Panc1 (cell line): ENCODE results near the gene RNF149. TPM values are rescaled to one million over a fixed set of nuclear protein-coding genes. Genes with fewer than 3 reads are reported as not detected.

Experiments used
- ATAC-seq: fragments of 200-7000 bp; cut with Tn5 transposase; 2 replicates; pipeline ENCODE4 v1.9.1; 2020; ENCODE audit warnings: mild to moderate bottlenecking, moderate library complexity
- BruUV-seq: library from RNA; stranded (reverse); fragments of 400-500 nt; replicated peaks from 2 replicates; lab custom pipeline; 2021; lab: Mats Ljungman, UMichigan
- CTCF ChIA-PET: fragments of 300-600 bp; sonication (Branson Sonifier 250); formaldehyde crosslinking; loops from one replicate; lab custom pipeline; 2022; ENCODE audit warnings: antibody characterized with exemption; lab: Charles Lee
- POLR2A ChIA-PET: fragments of 300-600 bp; sonication (Branson Sonifier 250); formaldehyde crosslinking; loops from one replicate; lab custom pipeline; 2022; ENCODE audit warnings: antibody characterized with exemption; lab: Charles Lee
- DNase-seq: peaks from one replicate; pipeline ENCODE4 v3.0.0-alpha.2; 2010; ENCODE audit warnings: low read depth, low spot score
- H3K27ac ChIP-seq: 2 replicates; pipeline ENCODE4 v1.5.1; 2011; ENCODE audit warnings: mild to moderate bottlenecking, low read length, inconsistent platforms
- H3K27me3 ChIP-seq: fragments of 200-500 bp; sonication (Bioruptor generic); 2 replicates; pipeline ENCODE4 v1.6.0; 2014; ENCODE audit warnings: low read length, inconsistent platforms; ENCODE audit not compliant: control insufficient read depth, insufficient read depth
- H3K36me3 ChIP-seq: fragments of 200-500 bp; sonication (Bioruptor generic); 2 replicates; pipeline ENCODE4 v1.5.1; 2014; ENCODE audit warnings: inconsistent platforms, mild to moderate bottlenecking, low read length, moderate library complexity; ENCODE audit not compliant: control insufficient read depth, insufficient read depth
- H3K4me1 ChIP-seq: 2 replicates; pipeline ENCODE4 v1.5.1; 2011; ENCODE audit warnings: inconsistent platforms, mild to moderate bottlenecking, low read length, moderate library complexity; ENCODE audit not compliant: control insufficient read depth, insufficient read depth
- H3K4me3 ChIP-seq, 2 experiments: 2 replicates each; pipeline ENCODE4 v1.5.1; 2011 to 2012; ENCODE audit warnings: low read depth in 2 of 2, low read length in 2 of 2, mild to moderate bottlenecking in 2 of 2, inconsistent platforms in 1 of 2, moderate library complexity in 1 of 2
- H3K9me3 ChIP-seq: fragments of 200-500 bp; sonication (Bioruptor generic); 2 replicates; pipeline ENCODE4 v1.5.1; 2014; ENCODE audit warnings: low read depth, mild to moderate bottlenecking, inconsistent platforms, low read length, moderate library complexity; ENCODE audit not compliant: control insufficient read depth, insufficient read depth
- POLR2AphosphoS5 ChIP-seq: IDR thresholded peaks from 2 replicates; pipeline ENCODE4 v1.6.1; 2012; ENCODE audit warnings: mild to moderate bottlenecking, low read depth, low read length, moderate library complexity
- REST ChIP-seq, 2 experiments: IDR thresholded peaks; 2 replicates each; pipeline ENCODE4 v1.6.1; 2011 to 2012; ENCODE audit warnings: low read depth in 2 of 2, control low read depth in 1 of 2, low read length in 1 of 2, mild to moderate bottlenecking in 1 of 2, moderate library complexity in 1 of 2; ENCODE audit not compliant: insufficient read depth in 1 of 2
- SIN3A ChIP-seq: IDR thresholded peaks from 2 replicates; pipeline ENCODE4 v1.6.1; 2012; ENCODE audit warnings: low read depth, mild to moderate bottlenecking, low read length, moderate library complexity, borderline replicate concordance; ENCODE audit not compliant: insufficient read depth
- TCF7L2 ChIP-seq: IDR thresholded peaks from 2 replicates; pipeline ENCODE4 v1.6.1; 2011; ENCODE audit warnings: mild to moderate bottlenecking, low read depth, low read length, inconsistent platforms
- in situ Hi-C: cut with HindIII; loops from 2 replicates; pipeline ENCODE4 v1.10.0; 2016; ENCODE audit warnings: low sequenced_read_pairs, low pct_unique_long_range_greater_than_20kb
- intact Hi-C: fragments of 100-400 bp; cut with micrococcal nuclease; formaldehyde crosslinking; loops from one replicate; pipeline ENCODE4 v1.10.0; 2022; ENCODE audit not compliant: unreplicated experiment
- total RNA-seq: library from RNA; stranded (reverse); gene quantifications from one replicate; pipeline ENCODE4 v1.2.1, GENCODE V29; 2021; ENCODE audit not compliant: unreplicated experiment
- TF ChIP-seq, protein P1 (sequence below): fragments of 450-650 bp; IDR thresholded peaks from 2 replicates; pipeline ENCODE4 v1.5.1; 2017; ENCODE audit warnings: mild to moderate bottlenecking

The RNF149 gene
- total RNA-seq, 1 experiment from 2014 or later: 29.9 TPM

DNA sequence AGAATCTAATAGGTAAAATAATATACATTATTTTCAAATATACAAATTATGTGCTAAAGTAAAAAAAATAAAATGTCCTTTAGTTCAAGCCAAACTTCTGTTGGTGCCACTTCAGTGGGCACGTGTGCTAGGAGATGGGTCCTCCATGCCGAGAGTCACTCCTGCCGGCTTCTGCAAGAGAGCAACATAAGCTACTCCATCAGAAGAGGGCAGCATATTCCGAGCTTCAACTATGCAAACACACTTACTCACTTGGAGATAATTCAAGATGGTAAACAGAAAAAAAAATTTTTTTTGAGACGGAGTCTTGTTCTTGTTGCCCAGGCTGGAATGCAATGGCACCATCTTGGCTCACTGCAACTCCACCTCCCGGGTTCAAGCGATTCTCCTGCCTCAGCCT, 31.4 kb downstream of the RNF149 start:
- DNase-seq (no peak), ATAC-seq (no peak; the same call in 1 of the 2 replicates)

DNA sequence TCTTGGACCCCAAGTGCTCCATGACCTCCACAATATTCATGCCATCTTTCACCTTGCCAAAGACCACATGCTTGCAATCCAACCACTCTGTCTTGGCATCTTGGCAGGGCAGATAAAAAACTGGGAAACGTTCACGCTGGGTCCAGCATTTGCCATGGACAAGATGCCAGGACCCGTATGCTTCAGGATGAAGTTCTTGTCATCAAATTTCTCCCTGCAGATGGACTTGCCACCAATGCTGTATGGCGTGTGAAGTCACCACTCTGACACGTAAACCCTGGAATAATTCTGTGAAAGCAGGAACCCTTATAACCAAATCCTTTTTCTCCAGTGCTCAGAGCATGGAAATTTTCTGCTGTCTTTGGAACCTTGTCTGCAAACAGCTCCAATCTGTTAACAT, 34.4 kb downstream of the RNF149 start:
- ChIA-PET CTCF (no interaction called here), POLR2A (no interaction called here)
- Histone ChIP-seq H3K36me3 (peaks cover 14% of the 10 kb centered on the region), H3K9me3 (no peaks in the 10 kb centered on the region), H3K4me1 (no peaks in the 10 kb centered on the region), H3K27ac (no peak overlapping the region), H3K4me3 (no peak overlapping the region), H3K27me3 (no peaks in the 10 kb centered on the region)
- TF ChIP-seq, protein P1, sequence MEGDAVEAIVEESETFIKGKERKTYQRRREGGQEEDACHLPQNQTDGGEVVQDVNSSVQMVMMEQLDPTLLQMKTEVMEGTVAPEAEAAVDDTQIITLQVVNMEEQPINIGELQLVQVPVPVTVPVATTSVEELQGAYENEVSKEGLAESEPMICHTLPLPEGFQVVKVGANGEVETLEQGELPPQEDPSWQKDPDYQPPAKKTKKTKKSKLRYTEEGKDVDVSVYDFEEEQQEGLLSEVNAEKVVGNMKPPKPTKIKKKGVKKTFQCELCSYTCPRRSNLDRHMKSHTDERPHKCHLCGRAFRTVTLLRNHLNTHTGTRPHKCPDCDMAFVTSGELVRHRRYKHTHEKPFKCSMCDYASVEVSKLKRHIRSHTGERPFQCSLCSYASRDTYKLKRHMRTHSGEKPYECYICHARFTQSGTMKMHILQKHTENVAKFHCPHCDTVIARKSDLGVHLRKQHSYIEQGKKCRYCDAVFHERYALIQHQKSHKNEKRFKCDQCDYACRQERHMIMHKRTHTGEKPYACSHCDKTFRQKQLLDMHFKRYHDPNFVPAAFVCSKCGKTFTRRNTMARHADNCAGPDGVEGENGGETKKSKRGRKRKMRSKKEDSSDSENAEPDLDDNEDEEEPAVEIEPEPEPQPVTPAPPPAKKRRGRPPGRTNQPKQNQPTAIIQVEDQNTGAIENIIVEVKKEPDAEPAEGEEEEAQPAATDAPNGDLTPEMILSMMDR: no peak
- TF ChIP-seq TCF7L2 (no peak), SIN3A (no peak), REST (IDR thresholded peaks at IDR 0.05; ENCODE audit: insufficient read depth in 1 of 2, low read depth in 2 of 2, low read length in 1 of 2) (no peak), POLR2AphosphoS5 (no peak)
- intact Hi-C loops: no loop called here
- BruUV-seq: no TSS peak
- in situ Hi-C loops: no loop called here
- no peak for DNase-seq
- ATAC-seq: no peak

More for the DNA sequence above, 31.4 kb downstream of the RNF149 start:
- Histone ChIP-seq H3K4me1 (no peaks in the 10 kb centered on the region), H3K27ac (no peak overlapping the region), H3K36me3 (peaks cover 7% of the 10 kb centered on the region), H3K9me3 (no peaks in the 10 kb centered on the region), H3K27me3 (no peaks in the 10 kb centered on the region), H3K4me3 (no peak overlapping the region)
- CTCF ChIA-PET: no interaction called here
- POLR2A ChIA-PET: no interaction called here
- intact Hi-C loops (no loop called here), in situ Hi-C loops (no loop called here)
- TF ChIP-seq, protein P1: peak; percentile 40; the same call in 1 of the 2 replicates
- TF ChIP-seq POLR2AphosphoS5 (no peak), REST (IDR thresholded peaks at IDR 0.05; ENCODE audit: insufficient read depth in 1 of 2, low read depth in 2 of 2, low read length in 1 of 2) (no peak)
- no TSS peak for BruUV-seq
